NCI-H748 treated with DMSO at 0.1 percent for 48 hours (cell line): ENCODE data around the gene PAPPA.

ENCODE experiments used
- DNase-seq: peaks from one replicate; lab custom pipeline; 2025; lab: John Stamatoyannopoulos, UW

Gene PAPPA

DNA sequence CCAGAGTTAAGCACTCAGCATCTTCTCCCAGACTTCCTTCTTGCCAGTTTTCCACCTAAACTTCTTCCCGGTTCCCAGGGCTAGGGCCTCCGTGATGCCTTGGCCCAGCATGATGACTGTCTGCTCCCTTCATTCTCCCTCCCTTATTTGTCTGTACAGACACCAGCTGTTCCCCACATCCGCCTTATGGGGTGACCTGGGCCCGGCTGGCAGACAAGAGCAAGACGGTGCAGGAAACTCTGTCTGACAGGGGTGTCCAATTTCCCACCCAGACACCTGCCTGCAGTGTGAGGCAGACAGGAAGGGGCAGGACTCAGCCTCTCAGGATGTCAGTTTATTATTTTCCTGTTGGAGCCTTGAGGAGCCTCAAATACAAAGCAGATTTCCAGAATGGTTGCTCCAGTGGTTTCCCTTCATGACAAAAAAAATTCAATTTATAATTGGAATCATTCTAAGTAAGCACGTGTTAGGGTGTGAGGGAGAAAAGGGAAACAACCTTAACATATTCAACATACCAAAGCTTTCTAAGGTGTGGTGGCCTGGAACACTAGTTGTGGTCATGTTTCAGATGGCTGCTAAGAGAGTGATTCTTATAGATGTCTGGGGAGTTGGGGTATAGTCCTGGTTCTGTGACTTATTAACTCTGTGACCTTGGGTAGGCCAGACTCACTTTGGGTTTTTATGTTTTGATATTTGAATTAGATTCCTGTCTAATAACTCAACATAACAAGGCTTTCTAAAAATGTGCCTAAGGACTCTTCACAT lies 234.5 kb downstream of the PAPPA start:
- DNase-seq: no peak

DNA sequence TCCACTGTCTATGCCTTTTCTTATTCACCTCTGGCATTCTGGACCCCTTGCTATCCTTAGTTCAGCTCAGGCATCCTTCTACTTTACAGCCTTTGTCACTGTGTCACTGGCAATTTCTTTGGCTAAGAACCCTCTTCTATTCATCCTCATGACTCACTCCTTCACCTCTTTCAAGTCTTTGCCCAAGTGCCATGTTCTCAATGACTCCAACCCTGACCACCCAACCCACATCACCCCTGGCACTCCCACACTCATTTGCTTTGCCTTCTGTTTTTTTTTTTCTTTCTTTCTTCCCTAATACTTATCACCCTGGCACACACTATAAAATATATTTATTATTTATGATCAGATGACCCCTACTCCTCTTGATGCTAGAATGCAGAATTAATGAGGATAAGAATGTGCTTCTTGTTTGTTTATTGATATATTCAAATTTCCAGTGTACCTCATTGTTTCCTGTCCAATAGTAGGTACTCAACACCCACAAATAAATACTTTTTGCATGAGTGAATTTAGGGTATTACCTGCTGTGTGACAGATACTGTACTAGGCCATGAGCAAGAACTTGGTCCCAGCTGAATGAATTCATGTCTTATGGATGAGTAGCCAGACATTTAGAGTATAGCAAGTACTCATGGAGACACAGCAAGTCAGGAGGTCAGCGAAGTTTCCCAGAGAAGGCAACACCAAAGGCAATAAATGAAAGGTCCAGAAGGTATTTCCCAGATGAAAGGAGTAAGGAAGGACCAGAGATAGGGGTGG lies 236.1 kb downstream of the PAPPA start:
- DNase-seq: no peak

DNA sequence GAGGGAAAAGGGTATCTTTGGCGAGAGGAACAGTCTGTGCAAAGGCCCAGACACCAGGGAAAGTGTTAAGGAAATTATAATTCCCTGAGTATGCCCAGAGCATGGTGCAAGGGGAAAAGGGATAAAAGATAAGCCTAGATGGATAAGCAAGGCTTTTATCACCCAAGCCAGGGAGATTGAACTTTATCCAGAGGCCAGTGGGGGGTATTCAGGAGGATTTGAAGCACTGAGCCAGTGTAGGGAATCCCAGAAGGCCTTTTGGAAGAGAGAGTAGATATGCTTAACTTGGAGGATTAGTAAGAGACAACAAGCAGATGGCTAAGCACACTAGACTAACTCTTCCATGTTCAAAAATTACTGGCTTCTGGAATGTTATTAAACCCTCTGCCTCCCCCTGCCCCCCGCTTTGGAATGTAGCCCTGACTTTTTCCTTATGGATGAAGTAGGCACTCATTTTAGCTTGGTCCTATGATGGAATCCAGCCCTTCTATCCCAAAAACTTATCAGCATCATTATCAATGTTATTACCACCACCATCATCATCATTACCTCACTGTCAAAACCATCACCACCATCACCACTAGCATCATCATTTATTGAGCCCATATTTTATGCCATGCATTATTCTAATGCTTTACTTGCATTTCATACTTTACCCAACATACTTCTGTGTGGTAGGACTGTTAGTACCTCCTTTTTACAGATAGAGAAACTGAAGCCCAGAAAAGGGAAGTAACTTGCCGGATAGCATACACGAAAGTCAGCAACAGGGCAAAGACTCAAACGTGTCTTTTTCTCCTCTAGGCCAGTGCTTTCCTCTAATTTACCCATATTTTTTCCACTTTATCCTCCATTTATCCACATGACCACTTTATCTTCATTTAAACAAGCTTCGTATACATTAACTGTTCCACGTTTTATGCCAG lies 237.0 kb downstream of the PAPPA start:
- no peak for DNase-seq

DNA sequence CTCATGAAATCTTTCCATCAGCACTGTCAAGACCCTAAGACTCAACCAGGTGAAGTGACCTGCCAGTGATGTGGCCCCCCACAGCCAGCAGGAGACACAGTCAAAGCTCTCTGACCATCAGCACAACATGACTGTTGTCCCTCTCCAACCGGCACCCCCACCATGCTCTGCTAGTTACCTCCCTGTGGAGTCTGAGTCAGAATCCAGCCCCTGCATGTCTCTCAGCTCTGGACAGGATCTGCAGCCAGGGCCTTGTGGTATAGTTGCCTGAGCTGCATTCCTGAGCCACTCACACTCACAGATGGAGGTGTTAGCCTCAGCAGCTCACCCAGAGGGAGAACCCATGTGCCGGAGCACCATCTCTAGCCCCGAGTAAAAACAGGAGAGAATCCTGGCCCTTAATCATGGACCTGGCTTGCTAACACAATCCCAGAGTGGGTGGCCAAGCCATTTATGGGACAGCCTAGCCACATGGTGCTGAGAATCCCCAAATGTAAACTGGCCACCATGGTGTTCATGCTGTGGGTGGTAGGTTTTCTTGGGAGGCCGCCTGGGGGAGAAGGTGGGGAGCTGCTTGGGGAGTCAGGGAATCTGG lies 237.8 kb downstream of the PAPPA start:
- DNase-seq: no peak

DNA sequence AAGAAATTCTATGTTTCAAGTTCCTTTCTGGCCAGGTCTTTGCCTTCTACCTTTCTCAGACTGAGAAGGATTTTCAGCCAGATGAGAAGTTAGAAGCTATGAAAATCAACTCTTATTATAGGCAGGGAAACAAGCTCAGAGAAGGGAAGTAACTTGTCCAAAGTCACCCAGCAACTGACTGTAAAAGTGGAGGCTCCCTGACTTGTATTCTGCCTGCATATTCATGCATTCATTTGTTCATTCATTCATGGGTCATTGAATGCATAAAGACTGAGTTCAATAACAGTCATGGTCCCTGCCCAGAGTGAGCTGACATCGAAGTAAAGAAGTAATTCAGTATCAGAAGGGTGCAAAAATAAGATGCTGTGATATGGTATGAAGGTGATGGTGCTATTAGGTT lies 239.6 kb downstream of the PAPPA start:
- DNase-seq: no peak

GRCh38 chr9:116394070-116394469 lies 240.5 kb downstream of the PAPPA start:
- DNase-seq: no peak

DNA sequence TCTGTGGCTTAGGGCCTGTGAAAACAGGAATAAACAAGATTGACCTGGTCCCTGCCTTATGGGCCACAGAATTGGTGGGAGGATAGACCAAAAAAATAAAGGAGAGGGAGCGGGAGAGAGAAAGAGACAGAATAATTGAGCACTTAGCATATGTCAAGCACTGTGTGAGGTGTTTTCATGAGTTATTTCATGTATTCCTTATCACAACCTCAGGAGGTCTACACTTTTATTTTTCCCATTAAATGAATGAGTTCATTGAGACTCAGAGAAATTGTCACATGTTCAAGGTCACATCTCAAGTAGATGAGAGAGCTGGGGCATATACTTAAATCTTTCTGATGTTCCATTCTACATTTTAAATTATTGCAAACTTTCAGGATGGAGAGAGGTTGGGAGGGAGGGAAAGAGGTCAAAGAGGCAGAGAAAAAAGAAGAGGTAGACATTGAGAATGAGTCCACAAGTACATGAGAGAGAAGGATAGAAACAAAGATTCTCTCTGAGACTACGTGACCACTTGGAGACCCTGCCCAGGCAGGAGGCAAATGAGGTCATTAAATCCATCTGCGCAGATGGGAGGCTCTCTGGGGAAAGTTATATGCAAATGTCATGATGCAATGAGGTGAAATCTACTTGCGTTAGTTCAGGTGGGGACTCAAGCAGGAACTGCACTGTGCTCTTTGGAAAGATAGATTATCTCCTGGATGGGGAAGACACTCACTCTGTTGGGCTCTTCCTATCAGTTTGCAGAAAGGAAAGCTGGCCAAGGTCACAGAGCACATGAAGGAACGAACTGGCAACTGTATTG lies 241.5 kb downstream of the PAPPA start:
- DNase-seq: no peak

- DNase-seq: no peak
These were observed 242.1 kb downstream of the PAPPA start for GRCh38 chr9:116395699-116396037.

DNA sequence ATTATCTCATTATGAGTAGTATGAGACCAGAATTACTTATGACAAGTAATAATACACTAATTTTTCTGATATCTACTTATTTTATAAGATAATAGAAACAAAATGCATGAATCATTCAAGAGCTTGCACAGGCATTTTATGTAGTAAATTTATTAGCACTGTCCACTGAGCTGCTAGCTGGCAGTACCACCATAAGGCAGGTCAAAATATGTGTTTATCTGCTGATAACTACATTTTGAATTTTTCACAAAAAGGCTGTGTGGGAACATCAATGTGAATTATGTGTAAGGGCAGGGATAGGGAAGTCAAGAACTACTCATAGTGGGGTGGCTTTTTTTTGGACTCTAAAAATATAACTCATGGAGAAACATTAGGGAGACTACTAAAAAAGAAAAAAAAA lies 249.6 kb downstream of the PAPPA start:
- DNase-seq: no peak

- DNase-seq: no peak
These were observed 250.6 kb downstream of the PAPPA start for GRCh38 chr9:116404228-116404627.

DNA sequence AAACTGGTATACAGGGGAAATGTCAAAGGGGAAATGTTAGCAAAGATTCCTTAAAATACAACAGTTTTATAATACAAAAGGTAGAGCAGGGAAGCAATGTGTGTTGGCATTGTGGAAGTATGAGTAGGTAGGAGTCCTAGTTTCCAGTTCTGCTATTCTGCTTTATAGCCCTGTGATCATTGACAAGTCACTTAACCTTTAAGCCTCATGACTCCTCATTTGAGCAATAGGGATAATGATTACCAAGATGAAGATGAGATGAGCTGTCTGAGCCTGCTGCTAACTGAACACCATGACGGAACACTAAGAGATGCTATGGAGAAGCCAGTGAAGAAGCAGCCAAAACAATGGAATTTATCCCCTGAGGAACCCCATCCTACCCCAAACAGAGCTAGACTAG lies 251.7 kb downstream of the PAPPA start:
- no peak for DNase-seq

DNA sequence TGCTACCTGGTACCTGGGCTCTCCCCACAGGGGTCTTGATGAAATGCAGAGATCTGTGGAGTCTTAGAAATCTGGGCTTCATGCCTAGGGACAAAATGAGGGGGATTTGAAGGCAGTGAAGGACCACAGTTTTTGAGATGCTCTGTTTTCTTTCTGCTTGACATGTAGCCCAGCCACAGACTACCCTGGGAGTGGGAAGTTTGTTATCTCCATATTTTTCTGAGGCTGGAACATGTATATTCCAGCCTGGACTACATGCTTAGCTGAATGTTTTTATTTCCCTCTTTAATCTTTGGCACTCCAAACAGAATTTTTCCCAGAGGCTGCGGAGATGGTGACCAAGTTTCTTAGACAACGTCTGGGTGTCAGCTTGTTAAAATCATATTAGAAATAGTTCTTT lies 252.9 kb downstream of the PAPPA start:
- DNase-seq: no peak

DNA sequence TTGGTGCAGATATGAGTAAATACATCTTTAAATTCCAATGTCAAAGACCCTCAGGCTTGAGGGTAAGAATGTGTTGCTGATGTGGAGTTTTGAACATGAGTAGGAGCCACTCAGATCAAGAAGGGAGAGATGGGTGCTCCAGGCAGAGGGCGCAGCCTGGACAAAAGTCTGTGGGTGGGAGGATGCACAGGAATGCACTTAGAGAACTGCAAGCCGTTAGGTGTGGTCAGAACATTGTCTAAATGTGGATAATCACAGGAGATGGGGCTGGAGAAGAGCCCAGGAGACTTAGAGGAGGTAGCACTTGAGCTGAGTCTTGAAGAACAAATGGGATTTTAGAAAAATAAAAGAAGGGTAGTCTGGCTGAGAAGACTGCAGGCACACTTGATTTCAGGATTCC lies 255.5 kb downstream of the PAPPA start:
- no peak for DNase-seq

- DNase-seq: no peak
These were observed 256.0 kb downstream of the PAPPA start for GRCh38 chr9:116409638-116410037.

GRCh38 chr9:116411506-116411905 lies 257.9 kb downstream of the PAPPA start:
- no peak for DNase-seq

GRCh38 chr9:116414374-116414773 lies 260.8 kb downstream of the PAPPA start:
- no peak for DNase-seq

DNA sequence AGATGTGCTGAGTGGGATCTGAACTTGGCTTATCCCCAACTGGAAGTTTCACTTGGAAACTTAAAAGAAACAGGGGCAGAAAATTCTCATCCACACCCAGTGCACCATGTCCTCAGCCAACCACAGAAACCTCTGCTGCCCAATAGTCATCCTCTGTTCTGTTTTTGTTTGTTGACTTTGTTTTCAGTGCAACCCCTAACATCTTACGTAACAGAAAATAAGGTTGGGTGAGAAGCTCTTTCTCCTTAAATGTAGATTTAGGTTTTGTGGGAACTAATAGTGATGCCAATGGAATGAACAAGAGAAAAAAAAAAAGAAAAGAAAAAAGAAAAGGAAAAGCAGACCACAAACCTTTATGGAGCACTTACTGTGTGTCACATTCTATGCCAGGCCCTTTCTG lies 262.8 kb downstream of the PAPPA start:
- DNase-seq: no peak

DNA sequence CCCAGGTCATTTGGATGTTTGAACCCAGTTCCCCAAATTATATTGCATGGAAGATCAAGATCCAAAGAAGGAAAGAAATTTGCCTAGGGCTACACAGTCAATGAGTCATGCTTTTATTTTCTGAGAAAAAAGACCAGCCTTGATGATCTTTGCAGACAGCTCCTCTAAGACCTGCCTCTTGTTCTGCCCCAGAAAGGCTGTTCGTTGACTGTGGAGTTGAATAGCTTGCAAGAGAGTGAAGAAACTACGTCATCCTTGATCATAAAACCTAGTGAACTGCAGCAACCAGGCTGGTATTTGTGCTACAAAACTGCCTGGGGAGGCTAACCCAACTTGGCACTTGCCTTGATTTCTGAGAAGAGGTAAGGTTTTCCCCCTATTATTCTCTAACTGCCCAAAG lies 263.9 kb downstream of the PAPPA start:
- DNase-seq: no peak

DNA sequence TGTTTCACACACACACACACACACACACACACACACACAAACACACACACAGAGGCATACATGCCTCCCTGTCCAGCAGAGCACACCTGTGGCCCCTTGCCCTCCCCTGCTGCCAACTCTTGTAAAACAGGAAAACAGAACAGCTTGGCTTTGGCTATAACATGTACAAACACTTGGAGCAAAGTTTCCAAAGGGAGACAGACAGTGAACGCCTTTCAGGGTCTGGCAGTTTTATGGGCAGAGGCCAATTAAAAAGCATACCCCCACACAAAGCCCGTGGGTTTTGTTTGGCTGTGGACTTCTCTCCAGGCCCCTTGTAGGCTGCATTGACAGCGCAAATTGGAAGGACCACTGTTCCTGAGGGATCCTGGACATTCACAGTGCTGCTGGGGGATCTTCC lies 265.6 kb downstream of the PAPPA start:
- no peak for DNase-seq

DNA sequence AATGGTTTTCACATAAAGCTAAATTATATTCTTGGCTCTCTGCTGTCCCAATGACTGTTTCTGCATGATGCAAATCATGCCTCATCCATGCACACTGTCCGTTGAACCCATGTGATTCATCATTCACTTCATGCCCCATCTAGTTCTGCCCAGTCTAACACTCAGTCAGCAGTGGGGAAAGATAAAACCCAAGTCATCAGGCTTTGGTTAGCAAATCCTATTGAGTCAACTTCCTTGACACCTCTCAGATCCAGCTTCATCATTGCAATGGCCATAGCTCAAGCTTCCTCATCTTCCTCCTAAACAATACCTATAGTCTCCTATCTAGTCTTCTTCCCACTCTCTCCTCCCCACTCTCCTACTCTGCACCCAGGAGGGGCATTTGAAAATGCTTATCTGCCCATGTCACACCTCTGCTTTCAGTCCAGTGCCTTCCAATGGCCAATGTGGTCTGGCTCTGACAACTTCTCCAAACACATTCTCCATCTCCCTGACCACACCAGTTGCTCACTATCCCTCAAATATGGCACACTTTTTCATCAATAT lies 267.5 kb downstream of the PAPPA start:
- DNase-seq: no peak
